Spleen (tissue), 7 donors: ENCODE data around the gene DOCK9.

Experiments
- CTCF ChIP-seq, 11 experiments: fragments of 200-600 bp in 7 of 11; fragments of 450-650 bp in 4 of 11; sonication (generic) in 4 of 11; IDR thresholded peaks in 8 of 11; conservative IDR thresholded peaks in 3 of 11; 1 replicate in 7 of 11; 2 replicates in 4 of 11; pipeline versions ENCODE4 v1.4.0 to v1.8.0; 2016 to 2021; ENCODE audit warnings: antibody characterized with exemption in 11 of 11, inconsistent platforms in 4 of 11, mild to moderate bottlenecking in 1 of 11
- POLR2A ChIP-seq, 3 donors: fragments of 450-650 bp; IDR thresholded peaks; one replicate each; pipeline ENCODE4 v1.5.1; 2017; ENCODE audit warnings: antibody characterized with exemption in 3 of 3, mild to moderate bottlenecking in 1 of 3
- POLR2AphosphoS5 ChIP-seq, 3 donors: sonication (generic); formaldehyde crosslinking; IDR thresholded peaks; one replicate each; pipeline ENCODE4 v1.5.1; 2017; ENCODE audit warnings: antibody characterized with exemption in 3 of 3
- donor health status: DM: no; HTN: no; CAD: no; lungs with moderate emphysema.
- donor health status: DM: no; HTN: no; CAD: no.
- donor health status: DM: no; HTN: no; CAD: no.

DNA sequence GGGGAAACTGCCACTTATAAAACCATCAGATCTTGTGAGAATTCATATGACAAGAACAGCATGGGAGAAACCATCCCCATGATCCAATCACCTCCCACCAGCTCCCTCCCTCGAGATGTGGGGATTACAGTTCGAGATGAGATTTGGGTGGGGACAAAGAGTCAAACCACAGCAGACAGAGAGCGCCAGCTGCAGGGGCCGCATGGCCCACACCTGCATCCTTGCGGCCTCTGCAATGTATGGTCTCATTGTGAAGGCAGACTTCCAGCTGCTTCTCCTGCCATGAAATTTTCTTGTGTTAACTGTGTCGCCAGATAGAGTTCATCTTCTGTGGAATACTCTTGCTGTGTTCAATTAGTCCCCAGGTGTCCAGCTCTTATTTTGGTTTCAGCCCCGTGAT, 208.1 kb downstream of the DOCK9 start:
- TF ChIP-seq CTCF (IDR thresholded peaks at IDR 0.05 in 8 of 11, conservative IDR thresholded peaks at IDR 0.05 in 3 of 11) = no peak
- TF ChIP-seq POLR2A (IDR thresholded peaks at IDR 0.05) = no peak
- TF ChIP-seq POLR2AphosphoS5 (IDR thresholded peaks at IDR 0.05) = no peak
